Heart left ventricle (tissue), 16 donors: ENCODE data around the gene LRRC73. TPM values are rescaled to one million over a fixed set of nuclear protein-coding genes. Genes with fewer than 3 reads are reported as not detected.

Experiments used
- ATAC-seq, 4 donors: fragments of 200-7000 bp; cut with Tn5 transposase; one replicate each; pipeline ENCODE4 v1.9.1; 2020 to 2022; ENCODE audit warnings: moderate library complexity in 4 of 4, mild to moderate bottlenecking in 3 of 4, moderate number of reproducible peaks in 1 of 4
- DNase-seq, 5 donors: peaks; one replicate each; pipeline ENCODE4 v3.0.0-alpha.2; 2020
- H3K27ac ChIP-seq, 12 donors: fragments of 200-600 bp; sonication (generic) in 4 of 12; one replicate each; pipeline versions ENCODE4 v1.5.0 to v1.8.0; 2016 to 2022; ENCODE audit warnings: mild to moderate bottlenecking in 2 of 12
- H3K27me3 ChIP-seq, 9 donors: fragments of 200-600 bp; sonication (generic) in 2 of 9; one replicate each; pipeline versions ENCODE4 v1.5.1 to v1.8.0; 2016 to 2022; ENCODE audit warnings: mild to moderate bottlenecking in 3 of 9
- H3K36me3 ChIP-seq, 9 donors: fragments of 200-600 bp; sonication (generic) in 2 of 9; one replicate each; pipeline versions ENCODE4 v1.5.0 to v1.8.0; 2018 to 2022; ENCODE audit warnings: mild to moderate bottlenecking in 2 of 9
- H3K4me1 ChIP-seq, 12 donors: fragments of 200-600 bp; sonication (generic) in 4 of 12; one replicate each; pipeline versions ENCODE4 v1.5.0 to v1.8.0; 2016 to 2022; ENCODE audit warnings: mild to moderate bottlenecking in 3 of 12
- H3K4me3 ChIP-seq, 12 donors: fragments of 200-600 bp; sonication (generic) in 4 of 12; one replicate each; pipeline versions ENCODE4 v1.5.0 to v1.8.0; 2017 to 2022; ENCODE audit warnings: mild to moderate bottlenecking in 9 of 12, moderate library complexity in 4 of 12
- H3K9me3 ChIP-seq, 12 donors: fragments of 200-600 bp; sonication (generic) in 4 of 12; one replicate each; pipeline versions ENCODE4 v1.5.0 to v1.8.0; 2016 to 2022; ENCODE audit warnings: mild to moderate bottlenecking in 1 of 12
- POLR2A ChIP-seq, 2 donors: fragments of 450-650 bp; IDR thresholded peaks; one replicate each; pipeline ENCODE4 v1.6.1; 2017; ENCODE audit warnings: antibody characterized with exemption in 2 of 2, mild to moderate bottlenecking in 2 of 2, moderate library complexity in 2 of 2
- WGBS, 4 donors: extraction: QIAGEN DNeasy Blood & Tissue Kit in 2 of 4; methylation state at CpG; one replicate each; pipeline versions ENCODE4 v1.1.5 to v1.1.7; 2013 to 2018; 5-methylcytosine and 5-hydroxymethylcytosine counted together
- intact Hi-C, 10 donors: fragments of 100-400 bp; cut with DNase I; formaldehyde crosslinking; loops; one replicate each; pipeline versions ENCODE4 v1.11.1 to v1.14.2; 2022
- polyA plus RNA-seq, 2 donors: library from polyadenylated mRNA; stranded (reverse); fragments of 200-250 nt; gene quantifications; one replicate each; pipeline ENCODE4 v1.2.3, GENCODE V29; 2013
- total RNA-seq, 9 donors: library from RNA; depleted of rRNA in 2 of 9; stranded (reverse); fragments of >200 nt in 2 of 9; fragmentation: NEBNext Ultra II Directional in 3 of 9; extraction: Animal tissue kit (Norgen Biotek cat#: 25700) in 3 of 9; gene quantifications; one replicate each; pipeline versions ENCODE4 v1.1.0 to v1.2.4, GENCODE V29; 2016 to 2023
- TF ChIP-seq, protein P1 (sequence below), 12 donors: fragments of 200-600 bp; sonication (generic) in 4 of 12; IDR thresholded peaks; one replicate each; pipeline versions ENCODE4 v1.5.0 to v1.8.0; 2018 to 2022; ENCODE audit warnings: antibody characterized with exemption in 12 of 12, mild to moderate bottlenecking in 5 of 12
- donor health status: ischemic (EF 13 %, LVEDD 7.1; RV severe dilation, severe dysfunction).
- donor health status: healthy with polysubstance abuse.
- donor health status: DM: no; HTN: yes; CAD: no.
- donor health status: DM: no; HTN: no; CAD: no.
- donor health status: ischemic (EF 25% LVEDD 6.9; RV normal size, moderate dysfunction).
- donor health status: ischemic (EF 25% LVEDD 5.7; RV mildly dilated, moderate dysfunction).
- donor health status: healthy.
- donor health status: DM: yes; HTN: yes; CAD: no.
- donor health status: ischemic (EF 35%, LVEDD 5.7; RV mildly dilated, moderate dysfunction).
- donor health status: nonischemic (EF 11% LVEDD 7.7; RV severe dilation, severe dysfunction).
- donor health status: DM: yes; HTN: yes; CAD: no.
- donor health status: PGD.
- donor health status: ischemic (EF 29% LVEDD 5.4; RV normal size, mild dysfunction).
- donor health status: nonischemic (EF 23%, LVEDD 6.1; RV moderate dilation, normal function).

LRRC73 gene
- total and polyA plus RNA-seq, 11 donors: 0.50 to 5.1 (median 1.9) TPM

- H3K4me3 ChIP-seq: peak overlapping the region; percentile 53 to 83 (median 74)
- H3K4me1 ChIP-seq: peaks cover 17 to 70% (median 47%) of the 10 kb centered on the region in 12 donors
- no peak for TF ChIP-seq POLR2A (IDR thresholded peaks at IDR 0.05)
- TF ChIP-seq, protein P1, sequence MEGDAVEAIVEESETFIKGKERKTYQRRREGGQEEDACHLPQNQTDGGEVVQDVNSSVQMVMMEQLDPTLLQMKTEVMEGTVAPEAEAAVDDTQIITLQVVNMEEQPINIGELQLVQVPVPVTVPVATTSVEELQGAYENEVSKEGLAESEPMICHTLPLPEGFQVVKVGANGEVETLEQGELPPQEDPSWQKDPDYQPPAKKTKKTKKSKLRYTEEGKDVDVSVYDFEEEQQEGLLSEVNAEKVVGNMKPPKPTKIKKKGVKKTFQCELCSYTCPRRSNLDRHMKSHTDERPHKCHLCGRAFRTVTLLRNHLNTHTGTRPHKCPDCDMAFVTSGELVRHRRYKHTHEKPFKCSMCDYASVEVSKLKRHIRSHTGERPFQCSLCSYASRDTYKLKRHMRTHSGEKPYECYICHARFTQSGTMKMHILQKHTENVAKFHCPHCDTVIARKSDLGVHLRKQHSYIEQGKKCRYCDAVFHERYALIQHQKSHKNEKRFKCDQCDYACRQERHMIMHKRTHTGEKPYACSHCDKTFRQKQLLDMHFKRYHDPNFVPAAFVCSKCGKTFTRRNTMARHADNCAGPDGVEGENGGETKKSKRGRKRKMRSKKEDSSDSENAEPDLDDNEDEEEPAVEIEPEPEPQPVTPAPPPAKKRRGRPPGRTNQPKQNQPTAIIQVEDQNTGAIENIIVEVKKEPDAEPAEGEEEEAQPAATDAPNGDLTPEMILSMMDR (IDR thresholded peaks at IDR 0.05): no peak
- ATAC-seq (no peak), DNase-seq (no peak)
- H3K27me3 ChIP-seq: peaks cover 0 to 16% (median 0%) of the 10 kb centered on the region in 9 donors
- peak overlapping the region in 9 of 12 donors; percentile 15 to 80 (median 71) for H3K27ac ChIP-seq
- WGBS, 4 donors: 8 to 42% (median 10%) methylated on average over 15 to 69 of the region's 69 CpGs
- H3K9me3 ChIP-seq: no peaks in the 10 kb centered on the region
- peaks cover 3 to 54% (median 47%) of the 10 kb centered on the region in 9 donors for H3K36me3 ChIP-seq
- intact Hi-C loops: loop anchor here in 9 of 10 donors (5.0 to 10.0 kb wide), 7 partner anchors 122 to 255 kb away; partner anchors contain the start of gene ZNF318 (in 4 of the 9)
Observed at GRCh38 chr6:43509142-43509983, 783 bp downstream of the LRRC73 start.

- TF ChIP-seq, protein P1 (IDR thresholded peaks at IDR 0.05): no peak
- no peak for TF ChIP-seq POLR2A (IDR thresholded peaks at IDR 0.05)
- 62 to 79% (median 74%) methylated on average over 8 of the region's 8 CpGs for WGBS, 4 donors
- intact Hi-C loops: loop anchor here in 9 of 10 donors (5.0 to 10.0 kb wide), 7 partner anchors 121 to 254 kb away; partner anchors contain the start of gene ZNF318 (in 4 of the 9)
- Histone ChIP-seq H3K4me3 (peak overlapping the region in 1 of 12 donors; percentile 70), H3K4me1 (peaks cover 17 to 64% (median 45%) of the 10 kb centered on the region in 12 donors), H3K9me3 (no peaks in the 10 kb centered on the region), H3K27ac (no peak overlapping the region), H3K36me3 (peaks cover 3 to 54% (median 47%) of the 10 kb centered on the region in 9 donors), H3K27me3 (peaks cover 0 to 16% (median 0%) of the 10 kb centered on the region in 9 donors)
- ATAC-seq (no peak), DNase-seq (no peak)
Observed at GRCh38 chr6:43508481-43509141, 1.5 kb downstream of the LRRC73 start.

- DNase-seq: peak in 4 of 5 donors; percentile 74 to 82 (median 78)
- peaks cover 0 to 16% (median 0%) of the 10 kb centered on the region in 9 donors for H3K27me3 ChIP-seq
- TF ChIP-seq POLR2A (IDR thresholded peaks at IDR 0.05): peak in 1 of 2 donors; percentile 4
- TF ChIP-seq, protein P1 (IDR thresholded peaks at IDR 0.05): peak; percentile 89 to 100 (median 97)
- H3K36me3 ChIP-seq: peaks cover 3 to 54% (median 47%) of the 10 kb centered on the region in 9 donors
- ATAC-seq: peak; percentile 36 to 71 (median 40)
- no peak overlapping the region for H3K4me3 ChIP-seq
- intact Hi-C loops: loop anchor here in 9 of 10 donors (1.0 to 10.0 kb wide), 10 partner anchors 52 to 252 kb away; partner anchors contain the start of genes ZNF318 (in 4 of the 9) and DLK2 (in 3 of the 9)
- peaks cover 8 to 63% (median 37%) of the 10 kb centered on the region in 12 donors for H3K4me1 ChIP-seq
- no peaks in the 10 kb centered on the region for H3K9me3 ChIP-seq
- peak overlapping the region in 2 of 12 donors; percentile 0 to 47 for H3K27ac ChIP-seq
- WGBS, 4 donors: 24 to 27% (median 25%) methylated on average over 12 to 14 of the region's 14 CpGs
Observed at GRCh38 chr6:43506667-43507471, 3.3 kb downstream of the LRRC73 start.
